Measurements from ENCODE around the gene TUBG1.
"Not testable (repeated sequence)": the region's sequence is repeated elsewhere in the genome, so short reads cannot be mapped to it uniquely, and the experiment has no call there.

The TUBG1 gene

DNA sequence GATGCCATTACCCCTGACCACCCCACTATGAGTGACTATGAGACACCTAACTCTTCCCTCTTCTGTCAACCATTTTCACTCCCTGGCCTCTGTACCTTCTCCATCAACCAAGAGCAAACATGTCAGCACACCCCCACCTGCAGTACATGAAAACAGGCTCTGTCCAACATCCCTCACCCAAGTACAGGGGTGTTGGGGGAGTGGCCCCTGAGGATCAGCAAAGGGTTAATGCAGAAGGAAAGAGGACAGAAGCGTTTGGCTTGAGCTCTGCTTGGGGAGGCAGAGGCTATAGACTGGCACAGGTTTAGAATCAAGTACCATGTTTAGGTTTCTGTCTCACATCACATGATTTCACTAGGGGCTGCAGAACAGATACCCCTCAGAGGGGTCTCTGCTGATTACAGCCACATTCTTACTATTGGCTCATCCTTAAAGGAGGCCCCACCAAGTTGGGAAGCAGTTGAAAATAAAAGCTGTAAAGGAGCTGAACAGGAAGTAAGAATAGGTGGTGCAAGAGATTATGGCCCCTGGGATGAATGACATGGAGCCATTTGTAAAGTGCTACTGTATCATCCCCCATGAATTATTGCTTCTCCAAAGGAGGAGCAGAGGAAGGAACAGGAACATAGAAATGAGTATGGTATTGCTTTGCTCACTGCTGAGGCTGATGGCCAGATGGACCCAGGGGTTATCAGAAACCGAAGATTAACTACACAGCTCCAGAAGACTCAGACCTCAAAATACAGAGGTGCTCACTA, 29.5 kb upstream of the TUBG1 start:
- DNase-seq: no peak

DNA sequence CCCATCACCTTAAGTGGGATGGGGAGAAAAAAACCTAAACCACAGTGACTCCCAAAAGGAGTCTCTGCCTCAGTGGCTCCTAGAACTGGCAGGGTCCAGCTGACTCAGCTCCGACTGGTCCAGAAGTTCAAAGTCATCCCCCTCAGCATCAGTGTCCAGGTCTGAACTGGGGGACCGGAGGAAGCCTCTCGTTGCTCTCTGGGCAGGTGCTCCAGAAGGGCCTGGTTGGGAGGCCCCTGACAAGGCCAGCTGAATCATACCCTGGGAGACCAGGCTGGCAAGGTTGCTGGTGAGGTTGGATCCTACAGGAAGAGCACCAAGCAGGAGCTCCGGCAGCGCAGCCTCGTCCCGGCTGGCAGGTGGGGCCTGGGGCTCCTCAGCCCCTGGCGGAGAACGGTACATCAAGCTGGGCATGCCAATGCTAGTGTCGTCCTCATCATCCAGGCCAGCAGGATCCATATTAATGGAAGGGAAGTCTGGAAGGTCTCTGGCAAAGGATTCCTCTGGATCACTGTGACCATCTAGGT, 27.7 kb upstream of the TUBG1 start:
- no peak for DNase-seq

- no peak for DNase-seq
These were observed 24.6 kb upstream of the TUBG1 start for GRCh38 chr17:42584880-42585279.

GRCh38 chr17:42585353-42585752, 24.1 kb upstream of the TUBG1 start:
- DNase-seq: no peak

- no peak for DNase-seq
These were observed 22.8 kb upstream of the TUBG1 start for GRCh38 chr17:42586514-42587230.

GRCh38 chr17:42590886-42591285, 18.6 kb upstream of the TUBG1 start:
- DNase-seq: no peak

- no peak for DNase-seq
These were observed 18.1 kb upstream of the TUBG1 start for GRCh38 chr17:42591411-42591810.

DNA sequence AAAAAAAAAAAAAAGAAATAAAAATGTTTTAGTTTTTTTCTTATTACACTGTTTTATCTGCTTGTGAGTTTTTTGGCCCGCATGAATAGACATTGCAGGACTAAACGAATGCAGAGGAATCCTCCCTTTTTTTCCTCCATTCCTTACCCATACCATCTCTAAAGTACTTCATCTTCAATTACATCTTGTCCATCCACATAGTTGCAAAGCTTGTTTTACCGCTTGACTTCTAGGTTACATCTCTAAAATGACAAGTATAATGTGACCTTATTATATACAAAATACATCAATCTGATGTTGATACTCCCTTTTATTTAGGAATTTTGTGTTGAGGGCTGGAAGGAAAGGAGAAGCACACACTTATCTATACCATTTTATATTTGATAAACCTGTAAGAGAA, 13.1 kb upstream of the TUBG1 start:
- DNase-seq: no peak

GRCh38 chr17:42598905-42599304, 10.6 kb upstream of the TUBG1 start:
- no peak for DNase-seq

- no peak for DNase-seq
These were observed 6.2 kb upstream of the TUBG1 start for GRCh38 chr17:42603318-42603717.

DNA sequence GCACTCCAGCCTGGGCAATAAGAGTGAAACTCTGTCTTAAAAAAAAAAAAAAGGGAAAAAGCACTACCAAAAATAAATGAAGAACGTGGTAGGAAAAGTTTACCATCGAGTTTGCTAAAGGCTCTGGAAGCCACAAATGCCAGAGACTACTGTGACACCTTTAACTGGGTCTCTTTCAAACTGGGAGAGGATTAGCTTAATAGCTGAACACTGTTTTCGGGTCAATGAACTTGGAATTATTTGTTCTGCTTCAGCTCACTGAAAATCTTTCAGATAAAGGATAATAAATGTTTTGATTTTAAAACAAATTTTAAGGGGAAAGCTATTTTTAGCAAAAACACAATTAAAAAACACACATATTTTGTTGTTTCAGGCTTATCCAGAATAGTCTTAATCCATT, 1.7 kb upstream of the TUBG1 start:
- DNase-seq: no peak

DNA sequence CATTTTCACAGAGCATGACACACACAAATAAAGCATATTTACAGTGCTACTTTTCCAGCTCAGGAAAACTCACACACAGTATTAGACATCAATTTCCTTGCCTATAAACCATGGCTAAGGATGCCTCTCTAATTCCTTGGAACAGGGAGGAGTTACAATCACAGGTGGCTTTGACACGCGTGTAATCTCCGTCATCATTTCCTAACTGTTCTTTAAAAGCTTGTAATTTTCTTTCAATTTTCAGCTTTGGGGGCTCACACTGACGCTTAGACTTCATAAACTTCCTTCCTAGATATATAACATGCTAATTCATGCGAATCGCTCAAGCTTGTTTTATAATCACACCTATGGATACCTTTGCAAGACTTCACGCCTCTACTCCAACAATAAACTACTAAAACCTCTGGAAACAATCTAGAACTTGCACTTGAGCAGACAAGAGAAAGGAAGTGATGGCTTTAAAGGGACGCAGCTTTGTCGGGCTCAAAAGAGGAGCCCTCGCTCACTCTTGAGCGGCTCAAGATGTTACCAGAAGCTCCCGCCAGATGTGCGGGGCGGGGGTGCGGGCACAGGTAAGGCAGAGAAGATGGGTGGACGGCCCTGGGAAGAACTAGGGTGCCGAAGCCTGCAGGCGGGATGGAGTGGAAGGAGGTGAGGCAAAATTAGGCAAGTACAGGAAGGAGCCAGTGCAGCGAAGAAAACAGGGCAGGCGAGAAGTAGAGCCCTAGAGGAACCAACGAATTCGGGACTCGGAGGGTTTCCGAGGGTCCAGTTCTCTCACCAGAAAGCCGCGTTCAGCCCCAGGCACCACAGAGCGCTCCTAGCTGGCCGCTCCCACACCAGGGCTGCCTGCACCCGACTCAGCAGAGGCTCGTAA, 940 bp upstream of the TUBG1 start:
- DNase-seq: peak; percentile 5 to 24

DNA sequence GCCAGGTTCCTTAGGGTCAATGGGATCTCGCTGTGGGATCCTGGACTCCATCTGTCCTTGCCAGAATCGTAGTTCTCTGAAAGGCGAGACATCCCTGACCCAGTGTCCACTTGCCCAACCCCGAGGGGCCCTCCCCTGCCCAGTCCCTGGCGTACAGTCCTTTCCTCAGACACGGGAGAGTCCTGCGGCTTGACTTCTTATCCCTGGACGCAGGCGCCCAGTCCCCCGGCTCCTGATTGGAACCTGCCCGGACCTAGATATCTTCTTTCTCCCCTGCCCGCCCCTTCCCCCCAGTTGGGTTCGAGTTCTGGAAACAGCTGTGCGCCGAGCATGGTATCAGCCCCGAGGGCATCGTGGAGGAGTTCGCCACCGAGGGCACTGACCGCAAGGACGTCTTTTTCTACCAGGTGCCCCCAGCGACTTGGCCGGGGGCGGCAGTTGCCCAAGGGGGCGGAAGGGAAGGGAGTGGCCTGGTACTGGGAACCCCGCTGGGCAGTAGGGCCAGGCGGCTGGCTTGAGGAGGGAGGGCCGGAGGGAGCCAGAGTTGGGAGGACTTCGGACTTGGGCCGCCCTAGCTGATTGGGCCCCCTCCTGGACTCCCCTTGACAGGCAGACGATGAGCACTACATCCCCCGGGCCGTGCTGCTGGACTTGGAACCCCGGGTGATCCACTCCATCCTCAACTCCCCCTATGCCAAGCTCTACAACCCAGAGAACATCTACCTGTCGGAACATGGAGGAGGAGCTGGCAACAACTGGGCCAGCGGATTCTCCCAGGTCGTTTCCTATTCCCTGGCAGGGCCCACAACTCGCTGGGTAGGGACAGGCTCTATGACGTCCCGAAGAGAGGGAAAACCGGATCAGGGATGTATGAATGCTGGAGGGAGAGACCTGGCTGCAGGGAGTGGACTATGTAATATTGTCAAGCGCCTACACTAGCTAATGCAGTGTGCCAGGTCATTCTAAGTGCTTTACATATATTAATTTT, 625 bp downstream of the TUBG1 start:
- peak; percentile 1 to 8 for DNase-seq

DNA sequence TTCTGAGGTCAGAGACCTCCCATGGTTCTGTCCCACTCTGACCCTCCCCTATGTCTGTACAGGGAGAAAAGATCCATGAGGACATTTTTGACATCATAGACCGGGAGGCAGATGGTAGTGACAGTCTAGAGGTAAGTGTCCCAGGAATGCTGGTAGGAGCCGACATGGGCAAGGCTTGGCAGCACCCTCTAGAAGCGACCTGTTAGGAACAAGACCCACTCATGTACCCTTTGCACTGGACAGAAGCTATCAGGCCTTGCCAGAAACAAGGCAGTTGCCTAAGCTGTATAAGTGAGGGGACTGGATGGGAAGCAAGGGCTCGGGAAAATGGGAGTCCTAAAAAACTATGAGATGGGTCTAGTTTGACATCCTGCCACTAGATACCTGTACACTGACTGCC, 2.5 kb downstream of the TUBG1 start:
- DNase-seq: no peak

- no peak for DNase-seq
These were observed 4.3 kb downstream of the TUBG1 start for GRCh38 chr17:42613699-42614295.

DNA sequence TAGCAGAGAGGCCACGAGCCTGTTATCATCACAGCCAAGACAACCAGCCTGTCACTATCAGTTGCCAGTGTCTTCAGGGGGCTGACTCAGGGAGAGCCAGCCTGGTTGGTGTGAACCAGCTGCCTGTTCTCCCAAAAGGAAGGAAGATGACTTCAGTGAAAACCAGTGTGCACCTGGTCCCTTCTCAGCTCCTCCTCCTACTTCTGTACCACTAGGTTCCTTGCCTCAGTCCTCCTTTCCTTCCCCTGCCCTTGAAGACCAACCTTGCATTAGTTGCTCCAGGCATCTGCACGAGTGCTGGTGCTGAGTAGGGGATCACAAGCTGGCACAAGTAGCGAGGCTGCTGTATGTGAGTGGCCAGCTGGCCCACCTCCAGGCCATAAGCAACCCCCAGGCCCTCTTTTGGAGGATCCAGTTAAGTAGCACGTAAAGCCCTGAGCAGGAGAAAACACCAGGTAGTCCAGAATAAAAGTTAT, 8.5 kb downstream of the TUBG1 start:
- DNase-seq: no peak

DNA sequence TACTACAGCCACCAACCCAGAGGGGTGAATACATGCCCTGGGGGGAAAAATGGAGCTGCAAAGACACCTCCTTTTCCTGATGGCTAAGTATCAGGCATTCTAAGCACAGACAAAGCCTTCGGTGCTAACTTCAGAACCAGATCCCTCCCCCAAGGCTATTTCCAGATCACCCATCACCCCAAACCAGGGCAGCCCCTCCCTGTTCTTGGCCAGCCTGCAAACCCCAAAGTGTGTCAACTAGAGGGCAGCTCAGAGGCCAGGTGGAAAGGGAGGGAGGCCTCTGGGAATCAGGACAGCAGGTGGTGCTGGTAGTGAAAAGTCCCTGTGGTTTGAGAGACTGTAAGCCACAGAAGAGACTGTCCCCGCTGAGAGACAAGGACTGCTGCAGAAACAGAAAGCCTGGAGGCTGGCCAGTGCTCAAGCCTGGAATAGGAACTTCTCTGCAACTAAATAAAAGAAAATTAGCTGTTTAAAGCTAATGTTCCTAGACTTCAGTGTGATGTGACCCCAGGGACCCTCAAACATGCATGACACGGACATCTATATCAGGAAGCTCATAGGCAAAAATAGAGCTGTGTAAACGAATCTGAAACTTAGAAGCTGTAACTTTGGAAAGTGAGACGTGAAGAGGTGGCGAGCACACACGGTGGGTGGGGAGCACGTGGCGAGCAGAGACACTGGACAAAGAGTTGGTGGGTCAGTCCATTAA, 9.1 kb downstream of the TUBG1 start:
- no peak for DNase-seq

DNA sequence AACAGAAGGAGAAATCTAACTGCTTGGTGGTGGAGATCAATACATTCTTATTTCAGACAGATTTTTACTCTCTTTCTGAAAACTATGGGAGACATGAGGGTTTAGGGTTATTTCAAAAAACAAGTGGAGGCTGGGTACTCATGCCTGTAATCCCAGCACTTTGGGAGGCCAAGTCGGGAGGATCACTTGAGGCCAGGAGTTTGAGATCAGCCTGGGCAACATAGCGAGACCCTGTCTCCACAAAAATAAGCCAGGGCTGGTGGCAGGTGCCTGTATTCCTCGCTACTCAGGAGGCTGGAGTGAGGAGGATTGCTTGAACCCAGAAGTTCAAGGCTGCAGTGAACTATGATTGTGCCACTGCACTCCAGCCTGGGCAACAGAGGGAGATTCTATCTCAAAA, 12.5 kb downstream of the TUBG1 start:
- not testable (repeated sequence) for DNase-seq

DNA sequence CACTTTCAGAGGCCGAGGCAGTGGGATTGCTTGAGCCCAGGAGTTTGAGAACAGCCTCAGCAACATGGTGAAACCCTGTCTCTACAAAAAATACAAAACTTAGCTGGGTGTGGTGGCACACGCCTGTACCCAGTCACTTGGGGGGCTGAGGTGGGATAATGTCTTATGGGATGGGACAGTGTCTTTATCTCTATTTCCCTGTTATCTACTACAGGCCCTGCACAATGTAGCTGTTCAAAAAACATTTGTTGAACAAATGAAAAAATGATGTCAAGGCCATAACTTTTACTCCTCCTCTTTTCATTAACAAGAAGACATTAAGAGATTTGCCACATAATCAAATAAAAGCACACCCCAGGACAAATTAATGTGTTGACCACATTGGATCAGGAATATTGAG, 13.8 kb downstream of the TUBG1 start:
- no peak for DNase-seq

GRCh38 chr17:42623732-42624596, 14.5 kb downstream of the TUBG1 start:
- no peak for DNase-seq
